IMR-90 (cell line): Measurements from ENCODE around the gene TIE1. TPM values are rescaled to one million over a fixed set of nuclear protein-coding genes. Genes with fewer than 3 reads are reported as not detected.

Experiments used
- ATAC-seq: fragments of 200-7000 bp; cut with Tn5 transposase; 2 replicates; pipeline ENCODE4 v1.9.1; 2020; ENCODE audit warnings: low read depth, mild to moderate bottlenecking, moderate library complexity
- BruUV-seq: library from RNA; stranded (reverse); fragments of 400-500 nt; replicated peaks from 2 replicates; lab custom pipeline; 2021; lab: Mats Ljungman, UMichigan
- CTCF ChIA-PET: fragments of 300-600 bp; formaldehyde crosslinking; extraction: SDS; loops from one replicate; lab custom pipeline; 2021; ENCODE audit warnings: antibody characterized with exemption; lab: Yijun Ruan, JAX
- POLR2A ChIA-PET: fragments of 300-600 bp; sonication (Branson Sonifier 250); formaldehyde crosslinking; loops from one replicate; lab custom pipeline; 2022; ENCODE audit warnings: antibody characterized with exemption; ENCODE audit not compliant: unreplicated experiment; lab: Charles Lee
- DNase-seq: peaks from one replicate; pipeline ENCODE4 v3.0.0; 2013
- H2AFZ ChIP-seq: replicated peaks from 2 replicates; pipeline ENCODE3; 2013; ENCODE audit warnings: low read length, mild to moderate bottlenecking; ENCODE audit not compliant: poor library complexity
- H2AK5ac ChIP-seq: 2 replicates; pipeline ENCODE4 v1.6.1; 2013; ENCODE audit warnings: low read depth, low read length, inconsistent platforms
- H2AK9ac ChIP-seq: replicated peaks from 2 replicates; pipeline ENCODE3; 2013; ENCODE audit warnings: mild to moderate bottlenecking, low read depth, low read length, moderate library complexity; ENCODE audit not compliant: poor library complexity
- H2BK120ac ChIP-seq: 2 replicates; pipeline ENCODE4 v1.6.1; 2013; ENCODE audit warnings: low read depth, low read length, inconsistent platforms
- H2BK15ac ChIP-seq: 3 replicates; pipeline ENCODE4 v1.6.1; 2013; ENCODE audit warnings: low read depth, low read length, inconsistent platforms
- H2BK20ac ChIP-seq: 2 replicates; pipeline ENCODE4 v1.6.1; 2013; ENCODE audit warnings: low read depth, mild to moderate bottlenecking, inconsistent platforms, low read length, moderate library complexity
- H2BK5ac ChIP-seq: 2 replicates; pipeline ENCODE4 v1.6.1; 2013; ENCODE audit warnings: mild to moderate bottlenecking, low read depth, low read length, inconsistent platforms; ENCODE audit not compliant: poor library complexity, severe bottlenecking
- H3K14ac ChIP-seq: replicated peaks from 2 replicates; pipeline ENCODE4 v1.6.1; 2013; ENCODE audit warnings: low read depth, low read length, inconsistent platforms
- H3K18ac ChIP-seq: 2 replicates; pipeline ENCODE4 v1.6.1; 2013; ENCODE audit warnings: low read depth, low read length, control low read depth
- H3K23ac ChIP-seq: 2 replicates; pipeline ENCODE4 v1.6.1; 2013; ENCODE audit warnings: low read depth, low read length, inconsistent platforms
- H3K27ac ChIP-seq: 2 replicates; pipeline ENCODE4 v1.5.1; 2013; ENCODE audit warnings: mild to moderate bottlenecking, control low read depth, low read length; ENCODE audit not compliant: insufficient read depth
- H3K27me3 ChIP-seq: 2 replicates; pipeline ENCODE4 v1.6.1; 2013; ENCODE audit warnings: low read length; ENCODE audit not compliant: control insufficient read depth, insufficient read depth
- H3K36me3 ChIP-seq: 2 replicates; pipeline ENCODE4 v1.6.1; 2013; ENCODE audit warnings: low read length, mixed read lengths; ENCODE audit not compliant: control insufficient read depth, insufficient read depth
- H3K4ac ChIP-seq: 2 replicates; pipeline ENCODE4 v1.6.1; 2013; ENCODE audit warnings: low read depth, low read length, inconsistent platforms
- H3K4me1 ChIP-seq: 2 replicates; pipeline ENCODE4 v1.6.1; 2013; ENCODE audit warnings: low read length, mixed read lengths; ENCODE audit not compliant: control insufficient read depth, insufficient read depth
- H3K4me2 ChIP-seq: 2 replicates; pipeline ENCODE4 v1.6.1; 2013; ENCODE audit warnings: low read depth, mild to moderate bottlenecking, control low read depth, low read length, moderate library complexity
- H3K4me3 ChIP-seq: 2 replicates; pipeline ENCODE4 v1.5.1; 2013; ENCODE audit warnings: low read depth, mild to moderate bottlenecking, control low read depth, low read length, moderate library complexity; ENCODE audit not compliant: insufficient read depth
- H3K56ac ChIP-seq: 2 replicates; pipeline ENCODE4 v1.6.1; 2013; ENCODE audit warnings: low read length, inconsistent platforms; ENCODE audit not compliant: insufficient read depth; ENCODE audit errors: extremely low read depth
- H3K79me1 ChIP-seq, 2 experiments: 2 replicates each; pipeline ENCODE4 v1.6.1; 2013; ENCODE audit warnings: low read length in 2 of 2, inconsistent platforms in 1 of 2, low read depth in 1 of 2
- H3K9ac ChIP-seq: 2 replicates; pipeline ENCODE4 v1.6.1; 2013; ENCODE audit warnings: low read depth, low read length, control low read depth
- H3K9me1 ChIP-seq: 2 replicates; pipeline ENCODE4 v1.6.1; 2013; ENCODE audit warnings: low read length, inconsistent platforms; ENCODE audit not compliant: insufficient read depth
- H3K9me3 ChIP-seq: 2 replicates; pipeline ENCODE4 v1.6.1; 2013; ENCODE audit warnings: low read length; ENCODE audit not compliant: control insufficient read depth, insufficient read depth
- H4K20me1 ChIP-seq: 2 replicates; pipeline ENCODE4 v1.6.1; 2013; ENCODE audit warnings: low read length, inconsistent platforms; ENCODE audit not compliant: insufficient read depth
- H4K5ac ChIP-seq: 2 replicates; pipeline ENCODE4 v1.6.1; 2013; ENCODE audit warnings: mild to moderate bottlenecking, low read depth, low read length, control low read depth
- H4K8ac ChIP-seq, 2 experiments: 2 replicates each; pipeline ENCODE4 v1.6.1; 2013; ENCODE audit warnings: low read depth in 2 of 2, low read length in 2 of 2, control low read depth in 1 of 2, inconsistent platforms in 1 of 2
- H4K91ac ChIP-seq: 2 replicates; pipeline ENCODE4 v1.6.1; 2013; ENCODE audit warnings: low read depth, low read length, inconsistent platforms; ENCODE audit not compliant: insufficient read depth
- BHLHE40 ChIP-seq: fragments of 150-350 bp; IDR thresholded peaks from 2 replicates; pipeline ENCODE4 v1.6.1; 2016; ENCODE audit warnings: mild to moderate bottlenecking, low read depth, low read length
- CHD1 ChIP-seq: IDR thresholded peaks from 2 replicates; pipeline ENCODE4 v1.6.1; 2012; ENCODE audit warnings: low read depth, low read length, improper control_type of control experiment
- CTCF ChIP-seq: conservative IDR thresholded peaks from 2 replicates; pipeline ENCODE4 v1.5.1; 2012; ENCODE audit warnings: mild to moderate bottlenecking, low read depth, low read length, improper control_type of control experiment
- FOS ChIP-seq: fragments of 150-350 bp; IDR thresholded peaks from 2 replicates; pipeline ENCODE4 v1.6.1; 2016; ENCODE audit warnings: low read depth, low read length
- MAFK ChIP-seq: IDR thresholded peaks from 2 replicates; pipeline ENCODE4 v1.6.1; 2012; ENCODE audit warnings: low read depth, low read length, improper control_type of control experiment
- MAZ ChIP-seq: IDR thresholded peaks from 2 replicates; pipeline ENCODE4 v1.6.1; 2012; ENCODE audit warnings: low read depth, mild to moderate bottlenecking, low read length, improper control_type of control experiment, moderate library complexity, borderline replicate concordance
- NFE2L2 ChIP-seq: fragments of 150-350 bp; IDR thresholded peaks from 2 replicates; pipeline ENCODE4 v1.6.1; 2016; ENCODE audit warnings: low read depth, mild to moderate bottlenecking, low read length
- RAD21 ChIP-seq: IDR thresholded peaks from 2 replicates; pipeline ENCODE4 v1.6.1; 2012; ENCODE audit warnings: low read length, improper control_type of control experiment
- RCOR1 ChIP-seq: IDR thresholded peaks from 2 replicates; pipeline ENCODE4 v1.6.1; 2012; ENCODE audit warnings: mild to moderate bottlenecking, low read length, improper control_type of control experiment; ENCODE audit not compliant: insufficient replicate concordance
- RFX5 ChIP-seq: IDR thresholded peaks from 2 replicates; pipeline ENCODE4 v1.8.0; 2012; ENCODE audit warnings: low read depth, mild to moderate bottlenecking, low read length, moderate library complexity
- USF2 ChIP-seq: fragments of 150-350 bp; IDR thresholded peaks from 2 replicates; pipeline ENCODE4 v1.6.1; 2017; ENCODE audit warnings: mild to moderate bottlenecking, antibody characterized with exemption, low read length, low read depth
- WGBS, 2 experiments: methylation state at CpG; one replicate each; pipeline versions ENCODE4 v1.1.5 to v1.1.7; 2013; ENCODE audit warnings: missing lambda C conversion rate in 2 of 2; ENCODE audit not compliant: insufficient read length in 1 of 2; ENCODE audit errors: extremely low coverage in 2 of 2; 5-methylcytosine and 5-hydroxymethylcytosine counted together
- dilution Hi-C: fragments of 300-500 bp; cut with HindIII; formaldehyde crosslinking; loops from one replicate; pipeline ENCODE4 v1.14.3; 2018; ENCODE audit warnings: low sequenced_read_pairs; ENCODE audit not compliant: unreplicated experiment
- in situ Hi-C: fragments of 300-500 bp; cut with MboI; formaldehyde crosslinking; loops from 3 replicates; pipeline ENCODE4 v1.14.3; 2019; ENCODE audit warnings: low sequenced_read_pairs, inconsistent platforms, mixed read lengths
- intact Hi-C: fragments of 100-400 bp; cut with micrococcal nuclease; formaldehyde crosslinking; loops from 2 replicates; pipeline ENCODE4 v1.10.0; 2022
- polyA plus RNA-seq, 3 experiments: library from polyadenylated mRNA; depleted of rRNA; stranded (reverse); fragments of >200 nt; gene quantifications; 2 replicates each; pipeline ENCODE4 v1.2.3, GENCODE V29; 2012; ENCODE audit warnings: low replicate concordance in 1 of 3
- total RNA-seq: library from RNA; depleted of rRNA; stranded (reverse); fragments of >200 nt; gene quantifications from 2 replicates; pipeline ENCODE4 v1.2.3, GENCODE V29; 2012
- TF ChIP-seq, protein P1 (sequence below): fragments of 150-350 bp; IDR thresholded peaks from 2 replicates; pipeline ENCODE4 v1.6.1; 2016; ENCODE audit warnings: low read depth, mild to moderate bottlenecking, low read length, moderate library complexity, borderline replicate concordance

TIE1 gene
- total and polyA plus RNA-seq, 2 of the 4 experiments (the other 2 are of a cell fraction) = 2.3 to 7.5 TPM

GRCh38 chr1:43288785-43289706 is 11.7 kb upstream of the TIE1 start (continued):
- TF ChIP-seq RFX5 = no peak

DNA sequence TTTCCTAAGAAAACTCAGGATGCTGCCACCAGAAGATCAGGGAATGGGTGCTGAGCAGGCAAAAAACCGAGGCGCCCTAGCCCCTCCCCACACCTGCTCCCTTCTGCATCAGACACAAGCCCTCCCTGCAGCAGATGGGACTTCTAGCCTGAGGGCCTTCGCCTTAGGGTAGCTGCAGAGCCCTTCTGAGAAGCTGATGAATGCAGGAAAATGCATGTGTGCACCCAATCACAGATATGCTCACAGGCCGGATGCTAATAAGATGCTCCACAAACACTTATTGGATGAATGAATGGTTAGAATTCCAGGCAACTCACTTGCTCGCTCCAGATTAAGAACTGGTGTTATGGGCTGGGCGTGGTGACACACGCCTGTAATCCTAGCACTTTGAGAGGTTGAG is 8.6 kb upstream of the TIE1 start:
- no CpG with 5 or more reads among the region's 7 CpGs for WGBS, 2 experiments
- Histone ChIP-seq H2BK5ac (no peak overlapping the region), H2BK15ac (no peak overlapping the region), H4K5ac (no peak overlapping the region), H3K9ac (no peak overlapping the region), H4K91ac (no peak overlapping the region), H2BK20ac (no peak overlapping the region), H3K23ac (no peak overlapping the region), H3K18ac (no peak overlapping the region), H3K27me3 (peaks cover 20% of the 10 kb centered on the region), H3K27ac (no peak overlapping the region), H3K4me2 (no peak overlapping the region), H2AK9ac (no peak overlapping the region), H3K4ac (no peak overlapping the region; the same call in 1 of the 2 replicates), H3K79me1 (no peaks in the 10 kb centered on the region), H2AK5ac (no peak overlapping the region), H3K56ac (no peak overlapping the region), H3K9me1 (peaks cover 3% of the 10 kb centered on the region; the same call in 1 of the 2 replicates), H3K36me3 (no peaks in the 10 kb centered on the region), H3K4me3 (no peak overlapping the region), H3K4me1 (peaks cover 10% of the 10 kb centered on the region), H2AFZ (no peak overlapping the region), H2BK120ac (no peak overlapping the region), H4K20me1 (no peaks in the 10 kb centered on the region), H3K9me3 (no peaks in the 10 kb centered on the region), H4K8ac (no peak overlapping the region), H3K14ac (no peak overlapping the region)
- intact Hi-C loops (no loop called here), in situ Hi-C loops (no loop called here), dilution Hi-C loops (no loop called here)
- ChIA-PET POLR2A (interaction anchor here (0.6 kb wide), 1 partner anchor 90 kb away, joined by 8 read pairs; no protein-coding TSS in a partner anchor), CTCF (no interaction called here)
- BruUV-seq = no TSS peak
- DNase-seq (no peak), ATAC-seq (no peak)
- no peak for TF ChIP-seq BHLHE40
- TF ChIP-seq, protein P1, sequence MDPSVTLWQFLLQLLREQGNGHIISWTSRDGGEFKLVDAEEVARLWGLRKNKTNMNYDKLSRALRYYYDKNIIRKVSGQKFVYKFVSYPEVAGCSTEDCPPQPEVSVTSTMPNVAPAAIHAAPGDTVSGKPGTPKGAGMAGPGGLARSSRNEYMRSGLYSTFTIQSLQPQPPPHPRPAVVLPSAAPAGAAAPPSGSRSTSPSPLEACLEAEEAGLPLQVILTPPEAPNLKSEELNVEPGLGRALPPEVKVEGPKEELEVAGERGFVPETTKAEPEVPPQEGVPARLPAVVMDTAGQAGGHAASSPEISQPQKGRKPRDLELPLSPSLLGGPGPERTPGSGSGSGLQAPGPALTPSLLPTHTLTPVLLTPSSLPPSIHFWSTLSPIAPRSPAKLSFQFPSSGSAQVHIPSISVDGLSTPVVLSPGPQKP = no peak
- no peak for TF ChIP-seq NFE2L2
- no peak for TF ChIP-seq MAFK
- no peak for TF ChIP-seq RFX5
- no peak for TF ChIP-seq USF2
- TF ChIP-seq FOS = no peak
- no peak for TF ChIP-seq RCOR1
- no peak for TF ChIP-seq CHD1
- no peak for TF ChIP-seq MAZ
- TF ChIP-seq CTCF = no peak
- TF ChIP-seq RAD21 = no peak
